ENCODE results near the gene PHIP.
A peak's percentile ranks its signal among the peaks of the same experiment; 100 is the strongest.
"Not testable (repeated sequence)": the region's sequence is repeated elsewhere in the genome, so short reads cannot be mapped to it uniquely, and the experiment has no call there.

Gene PHIP

DNA sequence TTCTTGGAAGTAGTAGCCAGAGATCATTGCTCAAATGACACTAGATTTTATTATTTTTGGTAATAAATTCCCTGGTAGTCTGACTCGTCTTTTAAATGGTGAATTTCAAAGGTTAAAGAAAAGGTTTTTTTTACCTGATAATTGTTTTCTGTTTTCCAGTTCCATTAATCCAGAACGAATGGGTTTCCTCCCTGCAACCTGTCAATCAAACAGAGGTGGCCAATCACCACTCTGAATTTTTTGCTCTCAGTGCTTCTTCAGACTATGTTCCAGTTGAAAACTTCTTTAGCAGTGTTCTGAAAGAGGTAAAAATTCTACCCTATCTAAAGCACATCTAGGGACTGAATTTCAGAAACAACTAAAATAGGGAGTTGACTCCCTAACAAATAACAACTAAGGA, 73.8 kb downstream of the PHIP start:
- no peak for DNase-seq

DNA sequence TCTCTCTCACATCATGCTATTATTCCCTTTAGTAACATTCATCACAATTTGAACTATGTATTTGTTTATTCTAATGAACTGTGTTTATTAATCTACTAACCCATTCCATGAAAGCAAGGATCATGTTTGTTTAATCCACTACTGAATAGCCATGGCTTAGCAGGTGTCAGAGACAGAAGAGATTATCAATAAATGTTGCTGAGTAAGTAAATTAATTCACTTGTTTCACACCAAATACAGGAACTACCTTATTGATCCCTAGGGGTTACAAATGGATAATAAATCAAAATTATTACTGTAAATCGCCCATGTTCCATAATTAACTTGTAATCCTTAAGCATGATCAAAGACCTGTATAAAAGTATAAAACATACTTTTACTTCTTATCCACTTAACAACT, 76.6 kb downstream of the PHIP start:
- DNase-seq = no peak

- DNase-seq = no peak
These were observed 78.3 kb downstream of the PHIP start for GRCh38 chr6:78999737-79000136.

- no peak for DNase-seq
These were observed 82.1 kb downstream of the PHIP start for GRCh38 chr6:78995946-78996345.

- no peak for DNase-seq
These were observed 82.7 kb downstream of the PHIP start for GRCh38 chr6:78995346-78995745.

GRCh38 chr6:78993955-78994354, 84.1 kb downstream of the PHIP start:
- DNase-seq = no peak

- DNase-seq = no peak
These were observed 88.9 kb downstream of the PHIP start for GRCh38 chr6:78989191-78989590.

DNA sequence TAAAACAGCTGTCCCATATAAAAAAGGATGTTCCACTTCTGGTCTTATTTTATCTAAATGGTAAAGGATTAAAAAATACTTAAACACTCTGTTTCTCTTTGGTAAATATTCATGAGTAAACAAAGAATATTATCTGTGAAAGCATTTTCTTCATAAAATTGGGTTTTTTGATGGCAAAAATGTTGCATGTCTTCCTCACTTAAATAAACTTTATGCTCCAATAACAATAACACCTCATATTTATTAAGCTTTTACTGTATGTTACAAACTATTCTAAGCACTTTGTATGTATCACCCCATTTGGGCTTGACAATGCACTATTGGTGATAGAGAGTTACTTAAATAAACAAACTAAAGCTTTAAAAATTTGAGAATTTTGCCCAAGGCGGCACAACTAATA, 91.9 kb downstream of the PHIP start:
- DNase-seq = no peak

DNA sequence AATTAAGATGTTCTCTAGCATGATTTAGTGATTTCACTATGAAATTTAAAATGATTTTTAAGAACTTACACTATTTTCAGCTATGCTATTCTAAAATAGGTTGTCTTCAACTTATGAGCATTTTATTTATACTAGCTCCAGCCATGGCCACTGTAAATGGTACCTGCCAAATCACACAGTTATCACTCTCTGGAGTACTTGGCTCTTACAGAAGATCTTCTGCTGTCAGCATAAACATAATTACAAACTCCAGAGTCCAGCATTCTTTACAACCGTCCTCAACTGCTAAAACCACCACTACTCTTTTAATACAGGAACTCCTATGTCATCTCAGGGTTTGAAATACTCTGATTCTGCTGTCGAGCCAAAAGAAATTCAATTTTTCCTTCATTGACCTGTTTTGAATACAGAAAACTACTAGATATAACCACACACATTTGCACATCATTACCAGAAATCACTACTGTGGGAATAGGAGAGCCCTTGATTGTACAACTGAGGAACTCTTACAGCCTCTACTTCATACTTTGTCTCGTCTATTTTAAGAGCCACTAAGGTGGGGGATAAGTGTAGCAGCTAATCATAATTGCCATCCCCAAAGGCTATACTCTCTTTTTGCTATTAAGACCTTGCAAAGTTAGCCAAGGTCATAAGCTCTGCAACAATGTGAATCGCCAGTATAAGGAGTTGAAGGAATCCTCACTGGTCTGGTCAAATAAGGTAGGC, 93.7 kb downstream of the PHIP start:
- DNase-seq = no peak

DNA sequence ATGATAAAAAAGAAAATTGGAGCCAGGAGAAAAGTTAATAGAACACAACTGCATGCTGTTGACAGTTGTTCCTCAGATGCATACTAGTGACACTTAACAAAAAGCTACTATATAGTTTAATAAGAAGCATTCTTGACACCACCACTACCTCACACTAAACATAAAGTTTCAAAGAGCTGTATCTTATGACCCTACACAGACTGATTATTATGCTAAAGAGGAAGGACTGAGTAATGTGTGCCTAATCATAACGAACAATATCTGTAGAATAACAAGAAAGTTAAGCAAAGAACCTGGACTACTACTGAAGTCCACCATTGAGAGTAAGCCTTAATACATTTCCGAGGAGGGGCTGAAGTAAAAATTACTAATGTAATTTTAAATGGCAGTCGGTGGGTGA, 110.9 kb downstream of the PHIP start:
- no peak for DNase-seq

DNA sequence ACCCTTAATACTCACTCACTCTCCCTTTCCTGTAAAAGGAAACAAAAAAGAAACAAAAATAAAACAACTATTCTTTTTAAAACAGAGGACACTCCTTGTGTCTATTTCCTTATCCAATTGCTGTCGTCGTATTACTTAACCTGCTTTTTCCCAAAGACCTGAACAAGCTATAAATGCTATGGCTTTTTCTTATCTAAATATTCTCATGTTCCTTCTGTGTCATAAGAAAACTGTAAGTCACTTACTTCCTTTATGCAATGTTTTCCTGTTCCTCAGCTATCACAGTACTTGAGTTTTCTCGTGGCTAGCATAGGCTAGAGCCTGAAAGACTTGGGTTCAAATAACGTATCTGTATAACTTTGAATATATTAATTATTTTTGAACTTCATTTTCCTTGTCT, 111.5 kb downstream of the PHIP start:
- no peak for DNase-seq

- no peak for DNase-seq
These were observed 115.6 kb downstream of the PHIP start for GRCh38 chr6:78962448-78962847.

GRCh38 chr6:78954740-78955139, 123.3 kb downstream of the PHIP start:
- DNase-seq = no peak

DNA sequence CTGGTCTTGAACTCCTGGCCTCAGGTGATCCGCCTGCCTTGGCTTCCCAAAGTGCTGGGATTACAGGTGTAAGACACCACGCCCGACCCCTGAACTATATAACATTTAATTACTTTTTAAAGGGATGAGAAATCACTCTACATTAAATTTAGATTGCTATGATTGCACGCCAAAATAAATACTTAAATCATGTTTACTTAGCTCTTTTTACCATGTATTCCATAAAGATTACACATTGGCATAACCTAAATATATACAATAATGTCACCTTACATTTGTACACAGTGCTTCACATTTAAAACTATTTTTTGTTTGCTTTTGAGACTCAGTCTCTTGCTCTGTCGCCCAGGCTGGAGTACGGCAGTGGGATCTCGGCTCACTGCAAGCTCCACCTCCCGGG, 124.3 kb downstream of the PHIP start:
- no peak for DNase-seq

- DNase-seq = no peak
These were observed 125.7 kb downstream of the PHIP start for GRCh38 chr6:78952362-78952761.

GRCh38 chr6:78948785-78949184, 129.3 kb downstream of the PHIP start:
- no peak for DNase-seq

DNA sequence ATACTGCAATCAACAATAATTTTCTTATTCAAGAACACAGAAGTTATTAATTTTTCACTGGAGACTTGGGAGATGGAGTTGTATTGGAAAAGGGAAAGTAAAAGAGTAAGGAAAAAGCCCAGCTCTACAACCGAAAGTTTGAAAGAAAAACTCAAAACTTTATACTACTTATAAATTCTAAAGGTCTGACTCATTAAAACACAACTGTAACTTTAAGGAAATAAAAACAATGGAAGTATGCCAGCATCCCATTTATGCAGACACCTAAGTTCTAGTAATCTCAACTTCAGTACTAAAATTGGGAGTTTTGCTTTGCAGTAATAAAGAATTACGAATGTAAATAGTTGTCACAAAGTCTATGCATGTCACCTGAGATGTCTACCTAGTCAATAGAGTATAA, 130.1 kb downstream of the PHIP start:
- no peak for DNase-seq

DNA sequence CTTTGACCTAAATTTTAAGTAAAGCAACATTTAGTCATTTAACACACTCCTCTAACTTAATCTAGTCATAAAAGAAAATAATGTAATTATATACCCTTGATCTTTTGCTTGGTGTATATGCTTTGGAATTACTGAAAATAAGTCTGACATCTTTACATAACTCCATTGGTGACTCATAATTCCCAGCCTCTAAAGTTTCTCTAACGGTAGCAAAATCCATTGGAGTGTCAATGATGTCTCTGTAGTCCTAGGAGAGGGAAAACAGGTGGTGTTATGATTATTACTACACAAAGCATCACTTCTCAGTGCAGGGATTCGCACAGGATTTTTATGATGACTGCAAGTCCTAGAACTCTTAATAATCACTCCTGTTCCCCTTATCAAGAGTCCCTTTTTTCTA, 130.5 kb downstream of the PHIP start:
- no peak for DNase-seq

- DNase-seq = no peak
These were observed 135.6 kb downstream of the PHIP start for GRCh38 chr6:78942446-78942845.

- DNase-seq = no peak
These were observed 141.5 kb downstream of the PHIP start for GRCh38 chr6:78936515-78936914.

DNA sequence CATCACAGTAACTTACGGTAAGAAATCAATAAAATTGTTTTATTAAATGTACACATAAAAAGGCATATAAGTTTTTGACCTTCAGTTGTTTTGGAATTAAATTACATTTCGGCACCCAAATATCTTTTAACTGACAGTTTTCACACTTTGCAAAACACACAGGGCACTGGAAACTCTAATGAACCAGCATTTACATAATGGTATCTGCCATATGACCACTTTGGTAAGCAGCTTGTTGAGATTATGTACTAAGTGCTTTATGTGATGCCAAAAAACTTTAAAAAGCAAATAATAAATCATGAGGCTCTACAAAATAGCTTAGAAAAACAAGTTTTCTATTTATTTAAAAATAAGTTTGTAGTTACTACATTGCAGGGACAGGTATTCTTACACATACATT, 142.5 kb downstream of the PHIP start:
- no peak for DNase-seq

DNA sequence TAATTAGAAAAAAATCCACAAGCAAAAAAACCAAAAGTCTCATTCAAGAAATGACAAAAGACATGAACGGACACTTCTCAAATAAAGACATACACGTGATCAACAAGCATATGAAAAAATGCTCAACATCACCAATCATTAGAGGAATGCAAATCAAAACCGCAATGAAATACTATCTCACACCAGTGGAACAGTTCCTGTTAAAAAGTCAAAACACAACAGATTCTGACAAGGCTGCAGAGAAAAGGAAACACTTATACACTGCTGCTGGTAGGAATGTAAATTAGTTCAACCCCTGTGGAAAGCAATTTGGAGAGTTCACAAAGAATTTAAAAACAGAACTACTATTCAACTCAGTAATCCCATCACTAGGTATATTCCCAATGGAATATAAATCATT, 152.7 kb downstream of the PHIP start:
- DNase-seq = peak in 1 of 2 experiments; percentile 23

DNA sequence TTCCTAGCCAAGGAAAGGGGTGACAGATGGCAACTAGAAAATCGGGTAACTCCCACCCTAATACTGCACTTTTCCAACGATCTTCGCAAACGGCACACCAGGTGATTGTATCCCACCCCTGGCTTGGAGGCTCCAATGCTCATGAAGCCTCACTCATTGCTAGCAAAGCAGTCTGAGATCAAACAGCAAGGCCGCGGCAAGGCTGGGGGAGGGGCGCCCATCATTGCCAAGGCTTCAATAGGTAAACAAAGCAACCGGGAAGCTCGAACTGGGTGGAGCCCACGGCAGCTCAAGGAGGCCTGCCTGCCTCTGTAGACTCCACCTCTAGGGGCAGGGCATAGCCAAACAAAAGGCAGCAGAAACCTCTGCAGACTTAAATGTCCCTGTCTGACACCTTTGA, 156.9 kb downstream of the PHIP start:
- DNase-seq = not testable (repeated sequence)

DNA sequence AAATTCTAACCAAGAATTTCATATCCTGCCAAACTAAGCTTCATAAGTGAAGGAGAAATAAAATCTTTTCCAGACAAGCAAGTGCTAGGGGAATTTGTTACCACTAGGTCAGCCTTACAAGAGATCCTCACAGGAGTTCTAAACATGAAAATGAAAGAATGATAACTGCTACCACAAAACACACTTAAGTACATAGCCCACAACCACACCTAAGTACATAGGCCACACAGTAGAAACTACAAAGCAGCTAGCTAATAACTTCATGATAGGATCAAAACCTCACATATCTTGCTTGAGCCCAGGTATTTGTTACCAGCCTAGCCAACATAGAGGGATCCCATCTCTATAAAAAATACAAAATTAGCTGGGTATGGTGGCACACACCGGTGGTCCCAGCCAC, 160.3 kb downstream of the PHIP start:
- DNase-seq = no peak

DNA sequence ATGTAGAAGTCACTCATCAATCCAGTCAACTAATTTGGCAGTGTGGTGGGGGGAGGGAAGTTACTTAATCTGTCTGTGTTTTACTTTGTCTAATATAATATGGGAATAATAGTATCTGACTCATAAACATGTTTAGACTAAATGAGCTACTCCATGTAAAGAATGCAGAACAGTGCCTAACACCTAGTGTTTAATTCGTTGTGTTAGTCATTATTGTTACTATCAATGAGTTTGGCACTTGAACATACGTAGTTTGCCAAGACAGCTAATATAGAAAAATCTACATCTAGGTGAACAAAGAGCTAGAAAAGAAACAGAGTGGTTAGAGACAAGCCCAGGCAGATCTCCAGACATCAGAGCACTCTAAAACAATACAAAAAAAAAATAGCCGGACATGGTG, 161.6 kb downstream of the PHIP start:
- no peak for DNase-seq

Measured in NCI-H526 (cell line).